ENCODE measurements around the gene SLCO3A1. TPM values are rescaled to one million over a fixed set of nuclear protein-coding genes. Genes with fewer than 3 reads are reported as not detected.

SLCO3A1 gene
- 10 to 100 TPM in 2 of 3 donors, 1 to 10 TPM in 1; 3.5 to 17.9 (median 10.3) TPM for polyA plus RNA-seq

DNA sequence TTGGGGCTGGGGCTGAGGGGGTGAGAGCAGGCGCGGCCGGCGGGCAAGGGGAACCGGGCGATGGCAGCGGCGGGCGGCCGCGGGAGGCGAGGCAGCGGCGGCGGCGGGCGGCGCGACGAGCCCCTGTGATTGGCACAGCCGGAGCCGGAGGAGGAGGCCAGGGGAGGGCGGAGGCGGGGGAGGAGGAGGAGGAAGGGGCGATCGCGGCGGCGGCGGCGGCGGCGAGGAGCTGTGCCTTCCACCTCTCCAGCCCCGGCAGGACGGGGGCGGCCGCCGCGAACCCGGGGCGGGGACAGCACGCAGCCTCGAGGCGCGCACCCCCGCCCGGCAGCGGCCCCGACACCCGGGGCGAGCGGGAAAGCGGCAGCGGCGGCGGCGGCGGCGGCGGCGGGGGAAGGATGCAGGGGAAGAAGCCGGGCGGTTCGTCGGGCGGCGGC lies at the start of gene SLCO3A1:
TSS of gene SLCO3A1 (plus strand) at position 198 of the 437 bp plus-strand sequence.
- WGBS, 3 donors = 0 to 1% (median 0%) methylated on average over 15 to 65 of the region's 67 CpGs
- H3K27ac ChIP-seq (ENCODE audit: low read depth, low read length) = peak within 1 kb of the TSS; percentile 70

DNA sequence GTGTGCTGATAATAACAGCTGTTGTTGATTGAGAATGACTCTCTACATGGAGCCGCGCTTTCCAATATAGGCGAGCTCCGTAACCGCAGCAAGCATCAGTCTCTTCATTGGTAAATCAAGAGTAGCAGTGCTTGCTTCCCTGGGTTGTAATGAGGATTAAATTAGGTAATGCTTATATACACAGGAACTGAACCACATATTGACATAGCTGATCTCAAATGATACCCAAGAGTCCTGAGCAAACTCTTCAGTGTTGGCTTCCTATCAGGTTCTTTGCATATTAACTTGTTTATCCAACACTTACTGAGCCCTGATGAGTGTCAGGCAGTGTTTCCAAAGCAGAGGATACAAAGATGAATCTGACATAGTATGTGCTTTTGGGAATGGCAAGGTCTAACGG lies 46.4 kb upstream of the SLCO3A1 start:
- no peak overlapping the region for H3K27ac ChIP-seq (ENCODE audit: low read depth, low read length)
- 66 to 95% (median 94%) methylated on average over 6 of the region's 6 CpGs for WGBS, 3 donors

DNA sequence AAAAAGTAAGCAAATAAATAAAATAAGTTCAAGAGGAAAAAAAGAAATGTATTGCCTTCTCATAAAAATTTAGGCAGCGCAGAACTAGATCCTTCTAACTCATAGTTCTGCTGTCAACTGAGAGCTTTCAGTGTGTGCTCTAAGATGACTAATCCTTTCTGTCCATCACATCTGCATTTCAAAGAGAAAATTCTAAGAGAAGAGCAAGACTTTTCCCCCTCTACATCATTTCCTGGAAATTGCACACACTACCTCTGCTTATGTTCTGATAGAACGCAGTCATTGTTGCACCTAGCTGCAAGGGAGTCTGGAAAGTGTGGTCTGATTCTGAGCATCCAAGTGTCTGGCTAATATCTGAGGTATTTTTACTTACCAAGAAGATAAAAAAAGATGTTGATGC lies 39.6 kb upstream of the SLCO3A1 start:
- no peak overlapping the region for H3K27ac ChIP-seq (ENCODE audit: low read depth, low read length)
- 92 to 93% (median 93%) methylated on average over 2 of the region's 2 CpGs for WGBS, 3 donors

DNA sequence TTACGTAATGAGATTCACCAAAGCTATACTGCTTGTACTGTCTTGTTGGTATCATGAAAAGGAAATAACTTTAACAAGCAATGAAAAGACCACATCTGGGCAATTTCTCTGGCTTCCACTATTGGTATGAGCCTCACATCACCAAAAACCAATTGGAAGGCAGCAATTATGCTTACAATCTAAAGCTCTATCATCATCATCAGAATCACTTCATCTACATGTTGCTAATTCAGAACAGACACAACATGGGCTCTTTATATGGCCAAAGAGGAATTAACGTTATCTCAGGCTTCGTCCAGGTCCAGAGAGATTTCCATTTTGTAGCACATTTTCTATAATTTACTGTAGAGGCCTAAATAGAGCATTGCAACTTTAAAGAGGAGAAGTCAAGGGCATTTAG lies 36.6 kb upstream of the SLCO3A1 start:
- no peak overlapping the region for H3K27ac ChIP-seq (ENCODE audit: low read depth, low read length)
- WGBS, 3 donors = 79 to 93% (median 89%) methylated on average over 3 of the region's 3 CpGs

DNA sequence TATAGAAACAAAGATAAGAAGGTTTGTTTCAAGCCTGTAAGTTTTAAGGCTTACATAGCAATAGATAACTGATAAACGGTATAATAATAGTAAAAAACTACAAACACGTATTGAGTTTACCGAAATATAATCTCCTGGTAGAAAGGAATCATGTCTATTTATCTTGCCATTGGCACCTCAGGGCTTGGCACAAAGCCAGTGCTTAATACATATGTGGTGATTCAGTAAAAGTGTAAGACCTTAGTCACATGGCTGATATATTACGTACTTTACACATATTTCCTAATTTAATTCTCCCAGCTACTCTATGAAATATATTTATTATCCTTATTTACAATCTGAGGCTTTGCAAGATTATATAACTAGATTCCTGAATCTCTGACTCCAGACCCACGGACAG lies 32.0 kb upstream of the SLCO3A1 start:
- WGBS, 3 donors = 80 to 91% (median 86%) methylated on average over 5 of the region's 5 CpGs
- no peak overlapping the region for H3K27ac ChIP-seq (ENCODE audit: low read depth, low read length)

DNA sequence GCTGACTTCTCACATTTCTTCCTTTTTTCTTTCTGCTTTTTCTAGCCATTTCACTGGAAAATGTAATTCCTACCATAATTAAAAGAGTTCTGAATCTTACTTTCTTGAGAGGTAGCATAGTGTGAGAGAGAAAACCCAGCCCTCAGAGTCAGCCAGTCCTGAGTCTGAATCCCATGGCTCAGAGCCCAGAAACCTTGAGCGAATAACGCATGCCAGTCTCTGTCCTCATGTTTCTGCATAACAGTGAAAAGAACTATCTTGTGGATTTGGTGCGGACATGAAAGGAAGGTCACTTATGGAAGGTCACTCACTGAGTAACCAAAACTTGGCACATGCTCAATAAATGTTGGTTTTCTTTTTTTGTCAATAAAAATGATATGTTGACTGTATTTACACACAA lies 29.3 kb upstream of the SLCO3A1 start:
- H3K27ac ChIP-seq (ENCODE audit: low read depth, low read length) = no peak overlapping the region
- whole genome bisulfite sequencing, 3 donors = 26 to 69% (median 49%) methylated on average over 3 of the region's 3 CpGs

DNA sequence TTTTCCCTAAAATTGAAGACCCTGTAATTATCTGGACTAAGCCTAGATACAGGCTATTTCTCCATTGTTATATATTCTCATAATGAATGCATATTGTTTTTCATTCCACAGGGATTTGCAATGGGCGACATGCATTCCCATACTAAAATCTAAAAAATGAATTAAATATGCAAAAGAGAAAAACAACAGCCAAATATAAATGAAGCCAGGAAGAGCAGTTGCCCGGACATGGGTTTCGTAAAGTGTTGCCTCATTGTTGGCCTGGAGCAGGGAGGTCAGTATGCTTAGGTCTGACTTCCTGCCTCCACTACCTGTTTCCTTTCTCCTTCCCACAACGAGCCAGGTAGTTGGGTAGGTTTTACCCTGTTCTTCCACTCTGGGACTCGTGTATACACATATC lies 27.1 kb upstream of the SLCO3A1 start:
- WGBS, 3 donors = 24 to 57% (median 38%) methylated on average over 5 of the region's 5 CpGs
- H3K27ac ChIP-seq (ENCODE audit: low read depth, low read length) = no peak overlapping the region

DNA sequence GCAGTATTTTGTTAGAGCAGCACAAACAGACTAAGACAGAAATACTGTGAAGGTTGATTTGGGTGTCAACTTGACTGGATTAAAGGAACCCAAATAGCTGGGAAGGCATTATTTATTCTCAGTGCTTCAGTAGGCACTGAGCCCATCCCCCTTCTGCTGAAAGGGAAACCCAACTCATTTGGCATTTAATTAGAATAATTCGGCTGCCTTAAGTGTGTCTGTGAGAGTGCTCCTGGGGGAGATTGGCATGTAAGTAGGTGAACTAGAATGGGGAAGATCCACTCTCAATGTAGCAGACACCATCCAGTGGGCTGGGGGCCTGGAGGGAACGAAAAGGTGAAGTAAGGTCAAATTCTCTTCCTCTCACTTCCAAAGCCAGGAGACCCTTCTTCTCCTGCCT lies 20.5 kb upstream of the SLCO3A1 start:
- WGBS, 3 donors = 77 to 83% (median 79%) methylated on average over 2 of the region's 2 CpGs
- no peak overlapping the region for H3K27ac ChIP-seq (ENCODE audit: low read depth, low read length)

DNA sequence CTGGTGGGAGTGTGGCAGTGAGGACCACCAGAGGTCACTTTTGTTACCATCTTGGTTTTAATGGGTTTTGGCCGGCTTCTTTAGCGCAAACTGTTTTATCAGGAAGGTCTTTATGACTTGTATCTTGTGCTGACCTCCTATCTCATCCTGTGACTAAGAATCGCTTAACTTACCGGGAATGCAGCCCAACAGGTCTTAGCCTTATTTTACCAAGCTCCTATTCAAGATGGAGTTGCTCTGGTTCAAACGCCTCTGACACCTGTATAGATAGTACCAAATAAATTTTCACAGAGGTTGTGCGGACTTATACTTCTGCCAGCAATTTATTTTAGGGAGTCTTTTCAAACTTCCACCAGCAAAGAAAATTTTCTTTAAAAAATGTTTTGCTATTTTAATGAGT lies 13.6 kb upstream of the SLCO3A1 start:
- H3K27ac ChIP-seq (ENCODE audit: low read depth, low read length) = no peak overlapping the region
- WGBS, 3 donors = 65 to 85% (median 82%) methylated on average over 6 of the region's 6 CpGs

DNA sequence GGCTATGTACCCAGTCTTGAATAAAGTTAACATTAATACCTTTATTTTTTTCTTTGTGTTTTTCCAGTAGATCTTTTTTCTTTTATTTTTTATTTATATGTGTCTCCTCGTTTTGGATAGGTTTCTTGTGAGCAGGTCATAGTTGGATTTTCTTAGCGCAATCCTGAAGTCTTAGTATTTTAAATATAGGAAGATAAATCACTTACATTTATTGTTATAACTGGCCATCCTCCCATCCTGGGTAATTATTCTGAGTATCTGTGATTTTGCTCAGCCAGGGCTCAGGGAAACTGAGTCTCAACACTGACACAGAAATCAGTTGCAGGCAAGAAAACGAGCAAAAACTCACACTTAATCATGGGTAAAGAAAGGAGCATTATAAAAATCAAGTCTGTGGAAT lies 11.6 kb upstream of the SLCO3A1 start:
- H3K27ac ChIP-seq (ENCODE audit: low read depth, low read length) = no peak overlapping the region
- 78 to 87% (median 83%) methylated on average over 3 of the region's 3 CpGs for WGBS, 3 donors

DNA sequence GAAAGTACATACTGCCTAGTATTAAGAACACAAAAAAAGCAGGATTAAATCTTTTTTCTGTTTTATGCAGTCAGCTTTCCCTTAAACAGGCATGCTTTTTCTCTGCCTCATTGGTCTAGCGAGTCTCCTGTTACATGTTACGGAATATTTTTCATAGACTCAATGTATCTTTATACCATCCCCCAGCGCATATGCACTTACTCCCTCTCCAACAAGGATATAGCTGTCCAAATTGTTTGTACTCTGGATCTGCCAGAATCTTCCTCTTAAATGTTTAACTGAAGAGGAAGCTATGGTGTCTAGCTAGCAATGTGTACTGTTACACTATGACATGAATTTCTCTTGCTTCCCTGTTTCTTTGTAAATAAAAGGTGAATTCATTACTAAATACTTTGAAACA lies 9.2 kb upstream of the SLCO3A1 start:
- no peak overlapping the region for H3K27ac ChIP-seq (ENCODE audit: low read depth, low read length)

DNA sequence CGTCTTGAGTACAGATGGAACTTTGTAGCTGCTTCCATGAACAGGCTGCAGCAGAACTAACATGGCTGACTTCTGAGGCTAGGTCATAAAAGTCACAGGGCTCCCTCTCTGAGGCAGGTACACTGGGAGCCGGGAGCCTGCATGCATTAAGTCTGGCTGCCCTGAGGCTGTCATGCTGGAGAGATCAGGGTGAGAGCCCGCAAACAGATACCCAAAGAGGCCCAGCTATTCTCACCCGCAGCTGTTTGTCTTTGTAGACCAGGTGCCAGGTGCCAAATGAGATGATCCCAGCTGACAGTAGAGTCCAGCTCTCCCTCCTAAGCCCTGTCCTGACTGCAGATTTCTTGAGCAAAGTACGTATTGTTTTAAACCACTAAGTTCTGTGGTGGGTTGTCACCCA lies 8.6 kb upstream of the SLCO3A1 start:
- H3K27ac ChIP-seq (ENCODE audit: low read depth, low read length) = no peak overlapping the region

More for the DNA sequence above, 9.2 kb upstream of the SLCO3A1 start:
- WGBS, 3 donors = 81 to 88% (median 88%) methylated on average over 3 of the region's 3 CpGs

DNA sequence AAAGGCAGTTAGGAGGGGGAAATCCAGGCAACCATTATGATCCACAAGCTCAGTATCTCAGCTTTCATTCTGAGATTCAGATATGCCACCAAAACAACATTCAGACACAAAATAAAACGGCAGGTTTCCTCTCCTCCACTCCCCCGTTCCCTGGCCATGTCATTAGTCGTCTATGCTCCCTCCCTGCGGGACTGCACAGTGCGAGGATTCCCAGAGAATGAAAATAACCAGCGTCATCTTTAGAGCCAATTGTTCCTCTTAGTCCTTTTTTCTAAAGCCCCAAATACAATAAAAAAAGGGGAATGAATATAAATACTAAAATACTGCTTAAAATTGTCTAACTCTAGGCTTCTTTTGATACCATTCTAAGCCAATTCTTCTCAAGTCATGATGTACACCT lies 7.8 kb upstream of the SLCO3A1 start:
- WGBS, 3 donors = 39 to 65% (median 45%) methylated on average over 6 of the region's 6 CpGs
- no peak overlapping the region for H3K27ac ChIP-seq (ENCODE audit: low read depth, low read length)

More for the DNA sequence above, 8.6 kb upstream of the SLCO3A1 start:
- WGBS, 3 donors = 69 to 91% (median 86%) methylated on average over 5 of the region's 5 CpGs

DNA sequence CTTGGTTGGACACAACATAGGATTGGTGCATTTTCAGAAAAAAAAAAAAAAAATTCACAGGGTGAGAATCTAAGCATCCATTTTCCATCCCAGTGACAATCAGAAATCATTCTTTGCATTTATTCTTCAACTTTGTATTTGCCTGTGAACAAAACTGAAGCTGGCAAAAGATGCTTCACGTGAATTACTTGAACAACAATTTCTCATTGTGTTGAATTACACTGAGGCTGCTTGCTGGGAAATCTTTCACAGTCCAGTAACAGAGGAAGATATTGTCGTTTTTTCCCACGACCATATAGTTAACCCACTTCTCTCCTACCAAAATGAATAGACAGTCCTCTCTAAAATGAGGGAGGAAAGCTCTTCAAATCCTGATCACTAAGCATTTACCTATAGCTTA lies 4.3 kb upstream of the SLCO3A1 start:
- WGBS, 3 donors = 40 to 43% (median 41%) methylated on average over 3 of the region's 3 CpGs
- H3K27ac ChIP-seq (ENCODE audit: low read depth, low read length) = no peak overlapping the region

DNA sequence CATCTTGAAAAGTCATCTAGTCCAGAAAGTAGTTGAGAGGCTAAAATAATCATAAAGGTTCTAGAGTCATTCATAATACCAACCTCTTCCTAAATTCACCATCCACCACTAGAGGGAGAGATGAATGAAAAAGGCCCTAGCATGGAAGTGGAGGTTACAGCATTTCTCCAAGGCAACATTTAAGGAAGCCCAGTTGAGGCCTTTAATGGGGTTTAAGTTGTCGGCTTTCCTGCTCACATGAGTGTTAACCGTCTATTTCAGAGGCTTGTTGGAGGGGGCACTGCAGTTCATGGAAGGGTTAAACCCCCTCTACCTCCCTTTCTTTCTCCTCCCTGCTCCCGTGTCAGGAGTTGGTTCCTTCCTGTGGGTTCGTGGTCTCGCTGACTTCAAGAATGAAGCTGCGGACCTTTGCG lies 3.8 kb upstream of the SLCO3A1 start:
- no peak overlapping the region for H3K27ac ChIP-seq (ENCODE audit: low read depth, low read length)
- WGBS, 3 donors = 41 to 84% (median 49%) methylated on average over 7 of the region's 7 CpGs

DNA sequence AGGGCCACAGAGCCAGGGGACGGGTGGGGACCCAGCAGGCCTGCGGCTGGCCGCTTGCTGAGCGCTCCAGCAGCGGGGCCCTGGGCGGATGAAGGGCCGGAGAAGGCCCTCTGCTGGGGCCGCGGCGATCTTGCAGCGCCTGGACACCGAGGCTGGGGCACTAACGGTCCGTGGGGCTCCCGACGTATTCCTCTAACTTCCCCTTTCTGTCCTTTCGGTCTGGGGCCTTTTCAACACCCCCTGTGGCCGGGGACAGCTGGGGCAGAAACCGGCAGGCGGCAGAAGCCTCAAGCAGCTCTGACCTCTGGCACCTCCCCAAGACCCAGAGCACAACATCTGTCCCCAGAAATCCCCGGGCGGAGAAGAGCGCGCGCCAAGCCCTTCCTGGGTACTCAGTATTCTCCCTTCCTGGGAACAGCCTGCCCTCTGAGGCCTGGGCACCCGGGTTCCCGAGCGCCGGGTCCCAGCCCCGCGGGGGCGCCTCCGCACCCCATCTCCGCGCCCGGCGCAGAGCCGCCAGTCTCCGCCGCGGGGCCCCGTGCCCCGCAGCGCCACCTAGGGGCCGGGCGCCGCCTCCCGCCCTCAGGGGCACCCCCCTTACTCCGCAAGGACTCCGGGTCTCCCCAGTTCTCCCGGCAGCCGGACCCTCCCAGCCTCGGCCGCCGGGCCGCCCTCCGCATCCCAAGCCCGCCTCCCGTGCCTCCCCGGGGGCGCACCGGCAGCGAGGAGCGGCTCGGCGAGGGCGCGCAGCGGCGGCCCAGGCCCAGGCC lies 582 bp upstream of the SLCO3A1 start:
- peak overlapping the region; percentile 70 for H3K27ac ChIP-seq (ENCODE audit: low read depth, low read length)
- 0 to 1% (median 1%) methylated on average over 53 to 70 of the region's 70 CpGs for whole genome bisulfite sequencing, 3 donors

DNA sequence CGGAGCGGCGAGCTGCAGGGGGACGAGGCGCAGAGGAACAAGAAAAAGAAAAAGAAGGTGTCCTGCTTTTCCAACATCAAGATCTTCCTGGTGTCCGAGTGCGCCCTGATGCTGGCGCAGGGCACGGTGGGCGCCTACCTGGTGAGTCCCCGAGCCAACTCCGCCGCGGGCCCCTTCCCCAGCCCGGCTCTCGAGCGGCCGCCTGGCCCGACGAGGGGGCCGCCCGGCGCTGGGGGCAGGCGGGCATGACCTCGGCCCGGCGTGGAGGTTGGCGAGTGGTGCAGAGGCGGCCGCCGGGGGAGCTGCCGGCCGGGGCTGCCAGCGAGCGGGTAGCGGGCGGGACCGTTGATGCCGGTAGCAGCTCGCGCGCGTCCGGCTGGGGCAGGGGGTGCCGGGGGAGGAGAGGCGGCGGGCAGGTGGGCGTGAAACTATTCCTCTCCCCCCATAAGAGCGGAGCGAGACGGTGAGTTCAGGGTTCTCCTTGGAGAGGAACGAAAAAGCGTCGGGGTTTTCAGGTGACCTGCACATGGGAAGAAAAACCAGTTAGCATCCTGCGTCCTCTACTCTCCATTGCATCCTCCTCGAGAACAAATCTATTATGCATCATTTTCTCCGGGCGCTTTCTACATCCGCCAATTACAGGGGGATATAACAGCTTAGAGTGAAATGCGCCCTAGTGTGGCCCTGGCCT lies 585 bp downstream of the SLCO3A1 start:
- peak overlapping the region; percentile 70 for H3K27ac ChIP-seq (ENCODE audit: low read depth, low read length)
- WGBS, 3 donors = 1 to 2% (median 1%) methylated on average over 52 to 60 of the region's 60 CpGs

DNA sequence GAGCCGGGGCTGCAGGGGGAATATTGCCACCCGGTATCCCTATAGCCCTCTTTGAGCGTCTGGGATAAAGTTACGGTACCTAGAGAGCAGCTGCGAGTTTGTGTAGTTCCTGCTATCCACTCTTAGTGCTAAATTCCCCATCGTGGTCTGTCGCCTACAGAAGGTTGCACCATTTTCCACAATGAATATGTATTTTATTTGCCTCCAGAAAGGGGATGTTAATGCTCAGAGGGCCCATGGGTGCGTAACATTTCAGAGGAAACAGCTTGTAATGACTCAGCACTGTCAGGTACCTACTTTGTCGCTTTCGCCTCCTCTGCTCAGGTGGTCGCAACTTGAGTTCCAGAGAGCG lies 1.1 kb downstream of the SLCO3A1 start:
- H3K27ac ChIP-seq (ENCODE audit: low read depth, low read length) = no peak overlapping the region
- 25 to 34% (median 26%) methylated on average over 12 of the region's 12 CpGs for WGBS, 3 donors

DNA sequence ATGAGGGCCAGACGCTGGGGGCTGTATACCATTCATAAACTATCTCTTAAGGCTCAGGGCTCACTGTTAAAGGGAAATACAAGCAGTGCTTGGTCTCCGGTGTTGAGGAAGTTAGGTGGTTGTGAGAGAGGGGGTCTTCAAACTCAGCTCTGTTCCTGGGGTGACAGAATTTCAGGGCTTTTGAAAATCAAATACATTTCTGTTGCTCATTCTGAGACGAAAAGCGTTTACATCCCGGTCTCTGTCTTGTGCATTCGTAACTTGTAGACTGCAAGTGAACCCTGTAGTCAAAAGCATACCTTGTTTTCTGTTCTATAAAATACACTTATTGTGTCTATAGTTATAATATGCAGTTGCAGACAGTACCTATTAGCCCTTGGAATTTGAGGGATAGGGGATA lies 1.7 kb downstream of the SLCO3A1 start:
- H3K27ac ChIP-seq (ENCODE audit: low read depth, low read length) = no peak overlapping the region
- WGBS, 3 donors = 70 to 71% (median 70%) methylated on average over 6 of the region's 6 CpGs

Data from adipose tissue (tissue), 3 donors.